ENCODE measurements around the gene NHERF1.

NHERF1 gene

GRCh38 chr17:74790161-74791058 lies 42.0 kb downstream of the NHERF1 start:
- DNase-seq = no peak

DNA sequence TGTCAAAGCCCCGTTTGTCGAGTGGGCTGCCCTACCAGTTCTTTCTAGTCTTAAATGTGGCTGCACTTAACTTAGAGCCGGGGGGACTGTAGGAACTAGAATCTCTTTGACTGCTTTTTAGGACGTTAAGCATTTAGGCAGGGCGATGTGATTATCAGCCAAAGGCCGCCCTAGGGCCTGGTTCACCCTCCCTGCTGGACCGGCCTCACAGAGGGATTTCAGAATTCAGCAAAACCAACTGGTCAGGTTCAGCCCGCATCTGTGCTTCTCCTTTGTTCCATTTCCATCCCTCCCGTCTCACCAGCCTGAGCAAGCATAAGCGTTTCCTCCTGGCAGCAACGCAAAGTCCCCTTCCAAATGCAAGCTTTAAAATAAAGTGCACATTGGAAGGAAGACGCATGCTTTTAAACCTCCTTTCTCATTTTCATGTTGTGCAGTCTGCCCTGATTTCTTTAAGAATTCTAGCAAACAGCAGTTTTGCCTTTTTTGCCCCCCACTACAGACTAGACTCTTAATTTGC lies 44.2 kb downstream of the NHERF1 start:
- no peak for DNase-seq

DNA sequence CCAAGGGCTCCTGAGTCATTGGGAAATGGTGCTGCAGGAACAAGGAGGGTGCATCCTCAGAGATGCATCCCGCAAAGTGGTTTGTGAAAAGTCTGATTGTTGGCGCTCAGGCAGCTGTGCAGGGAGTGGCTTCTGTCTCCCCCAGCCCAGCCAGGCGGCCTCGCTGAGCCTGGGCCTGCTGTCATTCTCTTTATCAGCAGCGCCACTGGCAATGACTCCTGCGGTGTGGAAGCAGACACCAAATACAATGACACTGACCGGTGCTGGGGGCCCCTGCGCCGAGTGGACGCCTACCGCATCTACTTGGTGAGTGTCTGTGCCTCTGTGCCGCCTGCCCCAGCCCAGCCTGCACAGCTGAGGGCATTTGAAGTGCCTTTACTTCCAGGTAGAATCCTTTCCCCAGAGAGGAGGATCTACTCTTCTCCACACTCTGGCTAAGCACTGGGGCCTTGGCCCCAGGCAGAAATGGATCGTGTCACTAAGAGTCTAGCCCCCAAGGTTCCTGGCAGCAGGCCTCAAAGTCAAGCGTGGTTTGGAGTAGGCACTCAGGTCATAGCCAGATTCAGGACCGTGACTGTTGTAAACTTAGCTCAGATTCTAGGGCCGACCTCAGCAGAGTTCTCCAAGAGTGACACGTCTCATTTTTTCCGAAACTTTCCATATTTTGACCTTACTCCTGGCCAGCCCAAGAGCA lies 47.0 kb downstream of the NHERF1 start:
- DNase-seq = no peak

DNA sequence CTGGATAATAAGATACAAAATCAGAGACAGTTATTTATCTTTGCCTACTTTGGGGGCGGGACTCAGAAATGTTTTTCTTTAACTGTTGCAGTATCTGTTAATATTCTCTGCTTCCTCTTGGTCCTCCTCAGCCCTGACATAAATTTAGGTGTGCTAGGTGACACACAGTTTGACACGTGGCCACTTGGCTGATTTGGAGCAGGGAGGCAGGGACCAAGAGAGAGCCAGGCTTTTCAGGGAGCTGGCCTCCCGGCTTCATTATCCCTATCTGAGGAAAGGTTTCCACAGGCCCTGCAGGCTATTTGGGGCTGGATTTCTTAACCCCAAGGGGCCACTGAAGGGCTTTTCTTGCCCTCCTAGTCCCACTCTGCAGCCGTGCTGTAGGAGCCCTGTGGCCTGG lies 47.8 kb downstream of the NHERF1 start:
- DNase-seq = no peak

DNA sequence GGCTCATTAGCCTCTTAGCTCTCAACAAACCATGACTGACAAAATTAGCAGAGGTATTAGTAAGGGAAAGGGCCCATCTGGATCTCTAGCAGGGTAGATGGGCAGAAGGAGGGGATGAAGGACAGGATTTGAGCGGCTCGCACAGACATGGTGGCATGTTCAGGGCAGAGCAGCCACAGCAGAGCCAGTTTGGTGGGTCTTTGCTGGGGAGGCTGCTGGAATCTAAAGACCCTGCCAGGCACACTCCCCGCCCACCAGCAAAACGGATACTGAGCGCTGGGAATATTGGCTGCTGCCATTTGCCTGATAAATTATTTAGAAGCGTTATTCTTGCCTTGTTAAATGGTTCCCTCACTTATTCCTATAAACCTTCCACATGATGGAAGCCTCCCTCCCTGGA lies 48.4 kb downstream of the NHERF1 start:
- DNase-seq = no peak

- no peak for DNase-seq
Measured at GRCh38 chr17:74797824-74798223, 49.4 kb downstream of the NHERF1 start.

- no peak for DNase-seq
Measured at GRCh38 chr17:74798239-74798707, 49.8 kb downstream of the NHERF1 start.

GRCh38 chr17:74799097-74799496 lies 50.7 kb downstream of the NHERF1 start:
- DNase-seq = no peak

DNA sequence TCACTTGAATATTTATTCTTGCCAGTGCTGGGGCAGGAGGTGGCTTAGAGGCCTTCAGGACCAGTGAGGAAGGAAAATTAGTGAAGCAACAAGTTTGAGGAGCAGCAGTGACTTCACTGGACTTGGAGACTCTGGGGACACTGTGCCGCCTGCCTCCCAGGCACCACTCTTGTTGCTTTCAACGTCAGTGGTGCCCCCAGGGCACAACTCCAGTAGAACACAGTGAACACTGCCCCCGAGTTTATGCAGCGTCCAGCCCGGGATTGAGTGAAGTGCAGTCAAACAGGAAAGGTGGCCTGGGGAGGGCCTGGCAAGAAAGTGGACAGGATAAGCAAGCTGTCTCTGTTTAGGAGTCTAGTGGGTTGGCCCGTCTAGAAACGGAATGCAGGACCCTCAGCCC lies 52.1 kb downstream of the NHERF1 start:
- DNase-seq = no peak

DNA sequence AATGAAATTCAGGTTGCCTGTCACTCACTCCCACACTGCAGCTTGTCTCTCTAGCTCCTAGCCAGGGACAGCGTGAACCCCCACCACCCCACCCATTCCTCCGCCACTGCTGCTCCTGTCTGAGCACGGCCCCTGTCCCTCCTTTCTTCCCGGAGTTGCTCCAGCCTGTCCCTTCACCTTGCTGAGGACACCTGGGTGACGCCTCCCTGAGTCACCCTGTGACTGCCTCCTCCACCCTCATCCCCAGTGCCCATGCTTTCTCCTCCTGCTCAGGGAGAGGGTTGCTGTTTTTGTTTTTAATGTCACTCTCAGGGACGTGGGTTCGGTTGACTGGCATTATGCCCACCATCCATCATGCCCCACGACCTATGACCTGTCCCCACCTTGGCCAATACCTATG lies 53.5 kb downstream of the NHERF1 start:
- DNase-seq = no peak

DNA sequence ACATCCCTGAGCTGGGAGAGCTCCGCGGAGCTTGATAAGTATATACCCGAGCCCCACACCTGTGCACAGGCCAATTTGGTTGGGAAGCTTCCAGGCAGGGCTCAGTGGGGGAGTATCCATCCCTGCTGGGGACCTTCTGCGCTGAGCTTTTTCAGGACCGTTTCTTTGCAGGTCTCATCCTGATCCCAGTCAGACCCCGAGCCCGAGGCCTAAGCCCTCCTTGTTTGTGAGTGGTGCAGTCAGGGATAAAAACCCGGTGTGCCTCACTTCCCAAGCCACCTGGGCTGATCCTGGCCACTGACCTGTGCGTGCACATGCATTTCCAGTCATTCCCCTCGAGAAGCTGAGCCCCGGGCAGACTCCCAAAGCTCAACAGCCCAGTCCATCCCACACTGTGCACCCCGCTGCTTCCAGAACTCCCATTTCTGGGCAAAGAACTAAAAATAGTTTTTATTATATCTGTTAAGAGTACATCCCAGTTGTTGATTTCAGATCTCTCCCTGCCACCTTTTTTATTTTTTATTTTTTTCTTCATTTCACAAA lies 55.0 kb downstream of the NHERF1 start:
- DNase-seq = no peak

DNA sequence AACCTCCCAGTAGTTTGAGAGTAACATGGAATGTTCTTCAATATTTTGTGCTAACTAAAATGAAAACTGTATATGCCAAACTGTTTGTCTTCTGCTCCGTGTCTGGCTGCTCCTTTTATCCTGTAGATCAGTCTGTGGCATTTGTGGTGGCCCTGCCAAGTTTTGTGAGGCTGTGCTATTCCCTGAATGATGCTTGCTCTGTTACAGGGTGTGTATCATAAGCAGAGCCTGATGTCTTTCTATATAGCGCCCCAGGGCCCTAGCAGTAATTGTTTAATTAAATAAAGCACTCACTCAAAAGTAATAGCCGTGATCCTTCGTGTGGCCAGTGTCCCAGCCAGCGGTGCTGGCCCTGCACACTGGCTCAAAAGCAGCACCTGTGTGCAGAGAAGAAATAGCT lies 55.5 kb downstream of the NHERF1 start:
- no peak for DNase-seq

DNA sequence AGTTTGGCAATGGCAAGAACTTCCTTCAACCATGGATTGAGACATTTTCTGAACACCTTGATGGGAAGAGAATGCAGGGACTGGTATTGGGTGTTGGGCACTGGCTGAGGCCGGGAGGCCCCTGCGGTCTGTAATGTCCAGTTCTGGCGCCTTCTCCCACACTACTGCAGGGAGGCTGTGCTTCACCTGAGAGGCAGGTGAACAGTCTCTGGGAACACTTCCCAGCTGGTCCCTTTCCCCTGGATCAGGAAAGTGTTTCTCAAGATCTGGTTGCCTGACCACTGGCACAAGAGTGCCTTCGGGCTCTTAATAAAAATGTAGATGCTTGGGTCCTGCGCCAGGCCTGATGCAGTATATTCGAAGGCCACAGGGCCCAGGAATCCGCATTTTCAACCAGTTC lies 56.3 kb downstream of the NHERF1 start:
- DNase-seq = no peak

DNA sequence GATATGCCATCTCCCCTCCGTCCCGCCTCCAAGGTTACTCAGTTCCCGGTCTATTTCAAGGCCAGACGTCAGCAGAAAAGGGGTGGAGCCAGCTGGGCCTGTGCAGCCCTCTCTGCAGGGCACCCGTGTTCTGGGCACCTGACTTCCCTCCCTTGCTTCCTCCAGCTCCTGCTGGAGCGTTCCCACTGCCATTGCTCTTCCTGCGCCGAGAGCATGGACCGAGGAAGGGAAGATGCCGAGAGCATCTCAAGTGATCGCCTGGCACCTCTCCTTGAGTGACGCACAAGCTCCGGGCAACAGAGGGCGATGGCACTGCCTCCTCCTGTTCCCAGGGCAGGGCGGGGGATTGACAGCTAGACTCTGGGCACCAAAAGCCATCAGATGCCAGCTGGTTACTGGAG lies 57.2 kb downstream of the NHERF1 start:
- DNase-seq = no peak

- no peak for DNase-seq
Measured at GRCh38 chr17:74806334-74806733, 57.9 kb downstream of the NHERF1 start.

- no peak for DNase-seq
Measured at GRCh38 chr17:74807441-74807840, 59.0 kb downstream of the NHERF1 start.

DNA sequence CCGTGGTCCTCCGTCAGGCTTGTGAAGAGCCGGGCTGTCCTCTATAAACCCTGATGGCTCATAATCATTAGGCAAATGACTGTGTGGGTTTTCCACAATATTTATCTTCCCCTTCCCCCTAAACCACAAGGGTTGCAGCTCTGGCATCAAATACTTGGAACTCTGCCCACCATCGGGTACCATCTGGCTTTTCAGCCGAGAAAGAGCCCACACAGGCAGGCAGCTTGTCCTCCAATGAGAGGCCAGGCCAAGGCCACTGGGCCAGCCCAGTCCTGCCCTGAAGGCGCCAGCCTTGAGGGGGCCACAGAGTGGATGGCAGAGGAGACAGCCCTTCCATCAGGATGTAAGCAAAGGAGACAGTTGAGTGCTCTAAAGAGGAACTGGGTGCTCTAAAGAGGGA lies 59.5 kb downstream of the NHERF1 start:
- DNase-seq = no peak

DNA sequence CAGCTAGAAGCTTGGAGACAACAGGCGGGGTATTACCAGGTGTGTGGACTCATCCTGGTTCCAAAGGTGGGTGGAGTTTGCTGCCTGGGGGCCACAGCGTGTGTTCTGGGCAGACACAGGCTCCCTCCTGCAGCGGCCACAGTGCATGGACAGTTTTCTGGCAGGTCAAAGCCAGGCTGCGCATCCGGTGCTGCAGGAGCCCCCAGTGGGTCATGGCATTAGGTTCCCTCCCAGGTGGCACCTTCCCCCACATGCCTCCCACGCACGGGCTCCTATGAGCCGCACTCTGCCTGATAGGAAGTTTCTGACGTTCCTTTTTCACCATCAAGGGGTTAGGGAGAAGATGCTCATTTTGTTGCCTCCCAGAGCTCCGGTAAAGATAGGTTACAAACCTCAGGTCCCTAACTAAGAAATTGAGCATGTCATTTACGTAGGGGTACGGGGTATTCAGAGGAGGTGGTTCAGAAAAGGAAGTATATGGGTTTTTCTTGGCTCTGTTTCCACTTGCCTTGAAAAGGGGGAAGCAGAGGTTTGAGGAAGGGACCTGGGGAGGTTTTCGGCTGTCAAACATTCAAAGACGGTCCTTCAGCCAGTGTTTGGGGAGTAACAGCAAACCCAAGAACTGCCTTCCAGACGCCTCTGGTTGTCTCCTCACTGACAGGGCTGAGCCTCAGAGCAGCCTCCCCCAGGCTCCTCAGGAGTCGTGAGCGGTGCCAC lies 60.4 kb downstream of the NHERF1 start:
- DNase-seq = no peak

GRCh38 chr17:74810699-74811485 lies 62.5 kb downstream of the NHERF1 start:
- DNase-seq = no peak

GRCh38 chr17:74812109-74813009 lies 63.9 kb downstream of the NHERF1 start:
- DNase-seq = no peak

DNA sequence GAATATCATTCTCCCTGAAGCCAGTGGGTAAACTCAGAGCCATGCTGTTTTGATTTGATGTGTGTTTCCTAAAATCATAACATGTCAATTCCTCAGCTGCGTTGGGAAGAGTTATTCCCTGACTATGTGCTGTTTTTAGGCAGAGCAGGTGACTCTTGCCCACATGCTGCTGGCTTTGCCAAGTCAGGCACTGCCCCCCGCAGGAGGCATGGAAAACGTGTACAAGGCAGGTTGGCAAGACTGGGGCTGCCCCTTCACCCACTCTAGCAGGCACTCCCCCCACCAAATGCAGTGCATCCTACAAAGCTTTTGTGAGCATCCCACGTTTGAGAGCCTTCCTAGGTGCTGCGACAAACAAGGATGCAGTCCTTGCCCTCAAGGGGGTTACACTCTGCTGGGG lies 66.0 kb downstream of the NHERF1 start:
- no peak for DNase-seq
